HUES64 (cell line): ENCODE measurements around the gene SERPINA1.
"Not testable (repeated sequence)": the region's sequence is repeated elsewhere in the genome, so short reads cannot be mapped to it uniquely, and the experiment has no call there.

Source experiments
- H3K27ac ChIP-seq: 2 replicates; pipeline ENCODE4 v1.7.0; 2013; ENCODE audit warnings: low read depth, low read length, inconsistent platforms
- H3K27me3 ChIP-seq: 2 replicates; pipeline ENCODE4 v1.6.1; 2013; ENCODE audit warnings: mild to moderate bottlenecking, low read length; ENCODE audit not compliant: insufficient read depth
- H3K36me3 ChIP-seq: 2 replicates; pipeline ENCODE4 v1.6.1; 2013; ENCODE audit warnings: mild to moderate bottlenecking, low read length; ENCODE audit not compliant: insufficient read depth
- H3K4me1 ChIP-seq: 2 replicates; pipeline ENCODE4 v1.6.1; 2013; ENCODE audit warnings: mild to moderate bottlenecking, low read length, moderate library complexity; ENCODE audit not compliant: insufficient read depth
- H3K4me3 ChIP-seq: 2 replicates; pipeline ENCODE4 v1.5.1; 2013; ENCODE audit warnings: mild to moderate bottlenecking, low read length, moderate library complexity
- H3K9ac ChIP-seq: 2 replicates; pipeline ENCODE4 v1.6.1; 2013; ENCODE audit warnings: mild to moderate bottlenecking, low read depth, low read length
- H3K9me3 ChIP-seq: 2 replicates; pipeline ENCODE4 v1.6.1; 2013; ENCODE audit warnings: low read depth, low read length; ENCODE audit not compliant: insufficient read depth
- WGBS: fragments of 150-250, 120-280 bp; methylation state at CpG from one replicate; pipeline ENCODE4 v1.1.7; 2013; ENCODE audit warnings: missing lambda C conversion rate; 5-methylcytosine and 5-hydroxymethylcytosine counted together

The SERPINA1 gene

DNA sequence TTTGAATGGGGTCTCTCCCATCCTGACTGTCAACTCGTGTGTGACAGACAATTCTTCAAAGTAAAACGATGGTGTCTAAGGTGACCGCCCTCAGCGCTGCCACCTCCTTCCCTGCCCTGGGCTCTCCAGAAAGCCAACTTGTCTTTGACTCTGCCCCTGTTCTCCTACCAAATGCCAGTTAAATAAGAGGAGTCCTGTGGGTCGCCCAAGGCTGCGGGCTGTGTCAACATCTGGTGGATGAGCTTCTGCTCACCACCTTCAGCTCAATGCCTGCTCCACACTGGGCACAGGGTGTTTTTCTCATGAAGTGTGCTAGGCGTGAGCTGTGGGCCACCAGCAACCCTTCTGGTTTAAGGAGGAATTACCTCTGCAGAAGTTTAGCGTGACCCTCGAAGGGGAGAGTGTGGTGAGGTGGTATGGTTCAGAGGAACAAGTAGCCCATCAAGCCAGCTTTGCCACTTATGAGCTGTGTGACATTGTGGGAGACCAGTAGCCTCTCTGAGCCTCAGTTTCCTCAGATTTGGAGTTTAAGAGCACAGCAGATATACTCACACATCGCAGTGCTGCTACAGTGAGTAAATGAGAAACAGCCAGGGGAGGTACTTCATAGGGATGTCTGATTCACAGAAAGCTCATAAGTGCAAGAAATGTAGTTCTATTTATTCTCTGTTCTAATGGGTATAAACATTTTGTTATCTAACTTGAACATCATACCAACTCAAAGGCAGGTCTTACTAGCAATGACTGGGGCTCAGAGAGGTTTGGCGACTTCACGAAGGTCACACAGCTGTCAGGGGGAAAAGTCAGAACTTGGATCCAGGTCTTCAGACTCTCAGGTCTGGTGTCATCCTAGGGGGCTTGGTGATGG, 12.1 kb downstream of the SERPINA1 start:
- no peaks in the 10 kb centered on the region for H3K9me3 ChIP-seq
- peaks cover 14% of the 10 kb centered on the region for H3K4me1 ChIP-seq
- no peak overlapping the region for H3K4me3 ChIP-seq
- no peaks in the 10 kb centered on the region for H3K36me3 ChIP-seq
- no peak overlapping the region for H3K27ac ChIP-seq
- no peak overlapping the region for H3K9ac ChIP-seq
- H3K27me3 ChIP-seq: no peaks in the 10 kb centered on the region
- WGBS: 94% methylated on average over 12 of the region's 12 CpGs

DNA sequence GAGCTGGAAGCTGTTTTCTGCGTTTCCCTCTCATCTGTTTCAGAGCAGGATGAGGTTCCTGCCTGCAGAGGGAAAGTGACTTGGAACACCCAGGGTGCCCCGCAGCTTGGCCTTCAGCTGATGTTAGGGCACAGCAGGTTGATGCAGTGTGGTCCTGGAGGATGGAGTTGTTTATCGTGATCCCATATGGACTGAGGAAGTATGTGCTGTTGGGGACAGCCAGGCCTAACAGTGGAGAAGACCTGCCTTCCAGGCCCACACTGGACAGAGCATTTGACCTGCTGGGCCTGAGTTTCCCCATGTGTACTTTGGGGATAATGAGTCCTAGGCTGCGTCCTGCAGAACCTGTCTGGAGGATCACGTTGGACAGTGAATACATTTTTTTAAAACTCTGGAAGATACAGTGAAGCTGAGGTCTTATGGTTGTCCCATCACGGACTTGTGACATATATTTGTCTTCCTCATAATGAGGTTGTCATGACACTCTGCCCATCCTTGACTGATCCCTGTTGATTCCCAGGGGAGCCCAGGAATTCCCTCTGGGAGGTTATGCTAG, 12.8 kb downstream of the SERPINA1 start:
- H3K4me1 ChIP-seq: peaks cover 14% of the 10 kb centered on the region
- H3K36me3 ChIP-seq: no peaks in the 10 kb centered on the region
- no peaks in the 10 kb centered on the region for H3K9me3 ChIP-seq
- H3K27me3 ChIP-seq: no peaks in the 10 kb centered on the region
- no peak overlapping the region for H3K4me3 ChIP-seq
- H3K9ac ChIP-seq: no peak overlapping the region
- WGBS: 81% methylated on average over 6 of the region's 6 CpGs
- H3K27ac ChIP-seq: no peak overlapping the region

- Histone ChIP-seq H3K27ac (no peak overlapping the region), H3K36me3 (no peaks in the 10 kb centered on the region), H3K9me3 (no peaks in the 10 kb centered on the region), H3K27me3 (no peaks in the 10 kb centered on the region), H3K4me3 (no peak overlapping the region), H3K9ac (no peak overlapping the region), H3K4me1 (peaks cover 14% of the 10 kb centered on the region)
- 54% methylated on average over 4 of the region's 4 CpGs for WGBS
These were observed 13.6 kb downstream of the SERPINA1 start for GRCh38 chr14:94374749-94375260.

DNA sequence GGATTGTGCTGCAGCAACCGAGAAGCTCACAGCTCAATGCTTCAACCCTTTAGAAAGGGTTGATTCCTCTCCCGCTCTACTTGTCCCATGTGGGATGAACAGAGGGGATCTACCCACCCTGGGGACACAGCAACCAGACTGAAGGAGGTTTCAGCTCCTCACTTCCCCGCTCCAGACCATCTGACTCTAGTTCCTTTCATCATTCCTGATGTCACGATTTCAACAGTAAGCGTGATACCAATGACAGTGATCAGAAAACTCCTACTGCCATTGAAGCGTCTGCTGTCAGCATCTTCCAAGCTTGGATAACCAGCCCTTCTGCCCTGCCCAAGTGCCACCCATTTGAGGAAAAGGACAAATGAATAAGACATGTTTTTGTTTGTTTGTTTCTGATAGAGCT, 14.3 kb downstream of the SERPINA1 start:
- Histone ChIP-seq H3K4me1 (peaks cover 14% of the 10 kb centered on the region), H3K36me3 (no peaks in the 10 kb centered on the region), H3K4me3 (no peak overlapping the region), H3K9ac (no peak overlapping the region), H3K27ac (no peak overlapping the region), H3K27me3 (no peaks in the 10 kb centered on the region), H3K9me3 (no peaks in the 10 kb centered on the region)
- WGBS: 96% methylated on average over 6 of the region's 6 CpGs

DNA sequence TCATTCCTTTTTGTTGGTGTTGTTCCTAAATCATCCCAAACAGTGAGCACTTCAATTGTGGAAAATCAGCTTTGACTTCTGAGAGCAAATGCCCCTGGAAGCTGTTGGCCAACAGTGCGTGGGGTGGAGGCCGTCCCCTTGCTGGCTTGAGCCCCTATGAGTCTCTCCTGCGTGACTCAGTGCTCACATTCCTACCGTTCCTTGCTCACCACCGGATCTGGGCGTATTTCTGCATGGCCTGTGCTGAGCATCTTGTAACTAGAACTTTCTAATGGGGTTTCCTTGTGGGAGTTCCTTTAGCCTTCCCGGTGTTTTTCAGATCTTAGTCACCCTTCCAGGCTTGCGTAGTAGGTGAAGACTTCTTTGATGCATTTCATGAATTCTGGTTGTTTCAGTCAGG, 14.7 kb downstream of the SERPINA1 start:
- WGBS: 87% methylated on average over 8 of the region's 8 CpGs
- H3K27me3 ChIP-seq: no peaks in the 10 kb centered on the region
- H3K4me1 ChIP-seq: peaks cover 14% of the 10 kb centered on the region
- no peak overlapping the region for H3K4me3 ChIP-seq
- no peaks in the 10 kb centered on the region for H3K36me3 ChIP-seq
- H3K27ac ChIP-seq: no peak overlapping the region
- H3K9me3 ChIP-seq: no peaks in the 10 kb centered on the region
- no peak overlapping the region for H3K9ac ChIP-seq

- Histone ChIP-seq H3K4me3 (no peak overlapping the region), H3K36me3 (no peaks in the 10 kb centered on the region), H3K9ac (no peak overlapping the region), H3K27me3 (no peaks in the 10 kb centered on the region), H3K27ac (no peak overlapping the region), H3K4me1 (peaks cover 14% of the 10 kb centered on the region), H3K9me3 (no peaks in the 10 kb centered on the region)
- WGBS: 88% methylated on average over 13 of the region's 13 CpGs
These were observed 16.3 kb downstream of the SERPINA1 start for GRCh38 chr14:94372021-94372605.

DNA sequence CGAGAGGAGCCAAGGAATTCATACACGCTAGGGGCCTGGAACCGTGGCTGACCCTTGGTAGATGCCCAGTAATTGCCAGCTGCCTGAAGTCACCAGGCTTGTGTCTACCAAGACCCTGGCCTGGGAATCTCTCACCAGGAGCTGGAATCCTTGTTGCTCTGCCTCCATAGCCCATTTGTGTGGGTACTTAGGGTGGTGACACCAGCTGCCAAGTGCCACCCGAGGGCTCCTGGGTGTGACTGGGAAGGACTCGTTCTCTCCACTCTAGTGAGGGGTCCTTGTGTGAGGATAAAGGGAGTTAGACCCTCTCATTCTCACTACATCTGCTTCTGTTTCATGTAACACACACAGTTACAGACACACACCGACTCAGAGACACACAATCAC, 17.9 kb downstream of the SERPINA1 start:
- no peak overlapping the region for H3K27ac ChIP-seq
- WGBS: 88% methylated on average over 5 of the region's 6 CpGs
- H3K9me3 ChIP-seq: no peaks in the 10 kb centered on the region
- H3K27me3 ChIP-seq: no peaks in the 10 kb centered on the region
- H3K4me3 ChIP-seq: no peak overlapping the region
- H3K4me1 ChIP-seq: peaks cover 11% of the 10 kb centered on the region
- no peaks in the 10 kb centered on the region for H3K36me3 ChIP-seq
- no peak overlapping the region for H3K9ac ChIP-seq

DNA sequence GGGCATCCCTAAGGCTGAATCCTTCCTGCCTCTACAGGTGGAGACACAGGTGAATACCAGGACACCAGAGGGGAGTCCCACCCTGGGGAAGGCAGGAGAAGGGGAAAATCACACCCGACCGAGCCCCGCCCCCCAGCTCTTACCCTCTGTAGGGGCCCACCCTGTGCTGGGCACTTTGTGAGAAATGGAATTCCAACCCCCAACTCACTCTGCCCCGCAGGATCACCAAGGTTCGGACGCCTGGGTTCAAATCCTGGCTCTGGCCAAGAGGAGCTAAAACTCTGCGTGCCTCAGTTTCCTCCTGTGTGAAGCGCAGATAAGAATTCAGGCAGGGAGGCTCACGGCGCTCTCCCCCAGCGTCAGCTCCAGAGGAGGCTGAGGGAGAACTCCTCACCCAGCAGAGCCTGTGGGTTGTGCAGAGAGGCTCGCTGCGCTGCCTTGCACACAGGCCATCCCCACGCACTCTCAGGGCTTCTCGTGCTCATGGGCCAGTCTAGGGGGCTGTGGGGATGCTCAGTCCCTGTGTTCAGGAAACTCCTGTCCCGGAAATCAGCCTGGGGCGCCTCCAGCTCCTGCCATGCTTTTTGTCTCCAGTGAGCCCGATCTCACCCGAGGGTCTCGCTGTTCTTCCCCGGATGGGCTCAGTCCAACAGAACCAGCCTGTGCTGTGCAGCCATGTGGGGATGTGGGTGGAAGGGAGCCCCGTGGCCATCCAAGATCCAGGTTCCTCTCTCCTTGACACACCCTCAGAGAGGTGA, 18.5 kb downstream of the SERPINA1 start:
- WGBS: 91% methylated on average over 15 of the region's 22 CpGs
- not testable (repeated sequence) for H3K9ac ChIP-seq, H3K4me1 ChIP-seq, H3K27me3 ChIP-seq, H3K9me3 ChIP-seq, H3K4me3 ChIP-seq, H3K36me3 ChIP-seq, H3K27ac ChIP-seq

- no peak overlapping the region for H3K4me3 ChIP-seq
- peaks cover 3% of the 10 kb centered on the region; the same call in 1 of the 2 replicates for H3K4me1 ChIP-seq
- 85% methylated on average over 7 of the region's 7 CpGs for WGBS
- H3K27me3 ChIP-seq: no peaks in the 10 kb centered on the region
- H3K9me3 ChIP-seq: no peaks in the 10 kb centered on the region
- H3K36me3 ChIP-seq: no peaks in the 10 kb centered on the region
- no peak overlapping the region for H3K9ac ChIP-seq
- H3K27ac ChIP-seq: no peak overlapping the region
These were observed 19.4 kb downstream of the SERPINA1 start for GRCh38 chr14:94368956-94369355.

GRCh38 chr14:94368243-94368590, 20.2 kb downstream of the SERPINA1 start:
- no peaks in the 10 kb centered on the region for H3K27me3 ChIP-seq
- H3K27ac ChIP-seq: no peak overlapping the region
- no peaks in the 10 kb centered on the region for H3K36me3 ChIP-seq
- H3K9ac ChIP-seq: no peak overlapping the region
- peaks cover 3% of the 10 kb centered on the region; the same call in 1 of the 2 replicates for H3K4me1 ChIP-seq
- 94% methylated on average over 3 of the region's 3 CpGs for WGBS
- H3K4me3 ChIP-seq: no peak overlapping the region
- H3K9me3 ChIP-seq: no peaks in the 10 kb centered on the region
